Measurements from ENCODE around the gene MAGI3.

DNA sequence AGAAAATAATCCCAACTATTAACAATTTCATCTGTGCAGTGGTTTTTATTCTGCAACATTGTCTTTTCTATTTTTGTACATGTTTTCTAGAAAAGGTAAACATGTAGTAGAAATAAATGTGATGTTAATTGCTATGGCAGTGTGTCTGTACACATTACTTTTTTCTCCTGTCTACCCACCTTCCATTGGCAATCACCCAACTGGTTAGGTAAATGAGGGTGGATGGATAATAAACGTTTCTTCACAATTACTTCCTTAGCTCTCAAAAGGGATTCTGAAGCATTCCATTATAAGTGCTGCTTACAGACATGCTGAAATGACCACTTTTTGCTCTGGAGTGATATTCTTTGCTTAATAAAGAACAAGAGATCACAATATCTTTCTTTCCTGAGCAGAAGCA is 61.4 kb downstream of the MAGI3 start:
- TF ChIP-seq POLR2A (IDR thresholded peaks at IDR 0.05), result no peak
- no peak for TF ChIP-seq CTCF (IDR thresholded peaks at IDR 0.05)
- no peak for TF ChIP-seq EP300 (IDR thresholded peaks at IDR 0.05; ENCODE audit: low read depth)
